ENCODE data around the gene METTL4. TPM values are rescaled to one million over a fixed set of nuclear protein-coding genes. Genes with fewer than 3 reads are reported as not detected.

METTL4 gene
- total and polyA plus RNA-seq, 2 of the 8 experiments (the other 6 are each of a cell fraction or from before 2014, with no cell fraction given), result 8.5 to 11.5 TPM

GRCh38 chr18:2568605-2569004 is 2.7 kb downstream of the METTL4 start:
- peaks cover 0 to 8% (median 3%) of the 10 kb centered on the region in 4 experiments; a peak in 2 of 7 replicates for H3K4me1 ChIP-seq (replicated peaks in 1 of 4; ENCODE audit: control insufficient read depth in 3 of 4, insufficient read depth in 4 of 4, low read length in 3 of 4)
- no peak overlapping the region; a peak in 1 of 4 replicates for H3K4me2 ChIP-seq (ENCODE audit: insufficient read depth in 1 of 2, low read depth in 2 of 2, low read length in 2 of 2)
- no peak overlapping the region for H3K18ac ChIP-seq (ENCODE audit: extremely low read depth, low read length)
- peaks cover 8% of the 10 kb centered on the region for H3K23me2 ChIP-seq (ENCODE audit: low read depth, low read length)
- TF ChIP-seq SP4 (IDR thresholded peaks at IDR 0.05; ENCODE audit: low read length) (no peak), JUND (IDR thresholded peaks at IDR 0.05; ENCODE audit: low read length) (no peak), JUN (IDR thresholded peaks at IDR 0.05; ENCODE audit: low read depth, low read length) (no peak), EP300 (IDR thresholded peaks at IDR 0.05; ENCODE audit: borderline replicate concordance in 1 of 2, low read depth in 2 of 2, low read length in 2 of 2) (no peak), POLR2AphosphoS5 (IDR thresholded peaks at IDR 0.05; ENCODE audit: low read depth, low read length) (no peak), SIRT6 (IDR thresholded peaks at IDR 0.05; ENCODE audit: low read length) (no peak), USF2 (IDR thresholded peaks at IDR 0.05; ENCODE audit: low read length) (no peak), ATF2 (IDR thresholded peaks at IDR 0.05; ENCODE audit: low read length) (no peak)
- H2AFZ ChIP-seq (ENCODE audit: low read length), result no peak overlapping the region
- no peak overlapping the region for H3K4ac ChIP-seq (replicated peaks; ENCODE audit: insufficient read length, low read depth, low read length)
- 90% methylated on average over 2 of the region's 3 CpGs; no CpG with 5 or more reads in 1 of the 2 experiments for WGBS, 2 experiments (ENCODE audit: extremely low coverage in 1 of 2, insufficient coverage in 1 of 2, insufficient read length in 1 of 2, insufficient replicate concordance in 2 of 2, low coverage in 1 of 2, low lambda C conversion rate in 2 of 2, missing lambda C conversion rate in 1 of 2)
- H2BK5ac ChIP-seq (ENCODE audit: low read depth, low read length), result no peak overlapping the region
- no peak overlapping the region for H3K14ac ChIP-seq (ENCODE audit: insufficient read length)
- H3K56ac ChIP-seq (replicated peaks; ENCODE audit: insufficient read length, low read depth, low read length), result no peak overlapping the region
- H2BK120ac ChIP-seq (replicated peaks; ENCODE audit: low read depth, low read length), result no peak overlapping the region
- no peak overlapping the region for H4K91ac ChIP-seq (replicated peaks; ENCODE audit: insufficient read length, low read length)
- H3K79me1 ChIP-seq (ENCODE audit: low read depth, low read length), result peaks cover 8% of the 10 kb centered on the region
- H3K23ac ChIP-seq (ENCODE audit: insufficient read length), result no peak overlapping the region
- no peak overlapping the region for H3K9ac ChIP-seq (replicated peaks in 1 of 4; ENCODE audit: extremely low read depth in 1 of 4, low read depth in 3 of 4, low read length in 3 of 4)
- no peaks in the 10 kb centered on the region for H4K20me1 ChIP-seq (replicated peaks in 1 of 2; ENCODE audit: control insufficient read depth in 1 of 2, insufficient read depth in 2 of 2, low read length in 2 of 2)
- H3K9me3 ChIP-seq (ENCODE audit: insufficient read depth in 2 of 2, low read depth in 1 of 2, low read length in 1 of 2), result no peaks in the 10 kb centered on the region
- H3K27ac ChIP-seq (ENCODE audit: low read depth, low read length), result no peak overlapping the region
- H3K27me3 ChIP-seq (replicated peaks in 1 of 4; ENCODE audit: control insufficient read depth in 3 of 4, extremely low read depth in 1 of 4, insufficient read depth in 3 of 4, low read length in 3 of 4), result no peaks in the 10 kb centered on the region
- H4K8ac ChIP-seq (ENCODE audit: extremely low read depth, insufficient read depth, low read length), result no peak overlapping the region
- no peak overlapping the region for H2AK5ac ChIP-seq (ENCODE audit: low read depth, low read length)
- no peak overlapping the region for H3K4me3 ChIP-seq (ENCODE audit: extremely low read depth in 1 of 4, insufficient read depth in 2 of 4, low read depth in 3 of 4, low read length in 4 of 4)
- no peak overlapping the region for H2BK20ac ChIP-seq (ENCODE audit: low read length)
- FAIRE-seq, result no peak
- H4K5ac ChIP-seq (ENCODE audit: insufficient read length, low read depth, low read length), result no peak overlapping the region
- no peak overlapping the region for H2BK15ac ChIP-seq (ENCODE audit: low read length)
- CTCF ChIA-PET (ENCODE audit: partially characterized antibody), result no interaction called here
- no peak for DNase-seq (ENCODE audit: low read depth in 1 of 2, low spot score in 2 of 2)
- peaks cover 12 to 44% of the 10 kb centered on the region in 2 experiments for H3K79me2 ChIP-seq (ENCODE audit: control insufficient read depth in 1 of 2, insufficient read depth in 2 of 2, low read length in 2 of 2)
- no peak overlapping the region for H2BK12ac ChIP-seq (ENCODE audit: low read depth, low read length)
- H3K36me3 ChIP-seq (ENCODE audit: control insufficient read depth in 2 of 4, insufficient read depth in 4 of 4, low read length in 3 of 4), result peaks cover 0 to 6% (median 1%) of the 10 kb centered on the region in 4 experiments; a peak in 2 of 8 replicates
- POLR2A ChIA-PET (ENCODE audit: partially characterized antibody), result no interaction called here

All from H1 (cell line).